Uterus (tissue), 2 donors: Measurements from ENCODE around the gene ATM.
"Not testable (repeated sequence)": the region's sequence is repeated elsewhere in the genome, so short reads cannot be mapped to it uniquely, and the experiment has no call there.

ENCODE experiments used
- POLR2A ChIP-seq, 2 donors: fragments of 450-650 bp; IDR thresholded peaks; one replicate each; pipeline ENCODE4 v1.6.1; 2016; ENCODE audit warnings: antibody characterized with exemption in 2 of 2, mild to moderate bottlenecking in 1 of 2, moderate library complexity in 1 of 2
- TF ChIP-seq, protein P1 (sequence below), 4 experiments: fragments of 200-600 bp in 2 of 4; fragments of 450-650 bp in 2 of 4; sonication (generic) in 2 of 4; IDR thresholded peaks; one replicate each; pipeline ENCODE4 v1.5.1; 2016 to 2019; ENCODE audit warnings: antibody characterized with exemption in 4 of 4, mild to moderate bottlenecking in 2 of 4, moderate library complexity in 1 of 4

DNA sequence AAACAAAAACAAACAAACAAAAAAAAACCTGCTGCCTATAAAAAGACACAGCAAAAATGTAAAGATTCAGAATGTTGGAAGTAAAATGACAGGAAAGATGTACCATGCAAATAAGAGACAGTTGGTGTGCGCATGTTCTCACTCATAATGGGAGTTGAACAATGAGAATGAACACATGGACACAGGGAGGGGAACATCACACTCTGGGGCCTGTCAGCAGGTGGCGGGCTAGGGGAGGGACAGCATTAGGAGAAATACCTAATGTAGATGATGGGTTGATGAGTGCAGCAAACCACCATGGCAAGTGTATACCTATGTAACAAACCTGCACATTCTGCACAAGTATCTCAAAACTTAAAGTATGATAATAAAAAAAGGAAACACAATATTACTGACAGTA lies 194.7 kb downstream of the ATM start:
- TF ChIP-seq, protein P1, sequence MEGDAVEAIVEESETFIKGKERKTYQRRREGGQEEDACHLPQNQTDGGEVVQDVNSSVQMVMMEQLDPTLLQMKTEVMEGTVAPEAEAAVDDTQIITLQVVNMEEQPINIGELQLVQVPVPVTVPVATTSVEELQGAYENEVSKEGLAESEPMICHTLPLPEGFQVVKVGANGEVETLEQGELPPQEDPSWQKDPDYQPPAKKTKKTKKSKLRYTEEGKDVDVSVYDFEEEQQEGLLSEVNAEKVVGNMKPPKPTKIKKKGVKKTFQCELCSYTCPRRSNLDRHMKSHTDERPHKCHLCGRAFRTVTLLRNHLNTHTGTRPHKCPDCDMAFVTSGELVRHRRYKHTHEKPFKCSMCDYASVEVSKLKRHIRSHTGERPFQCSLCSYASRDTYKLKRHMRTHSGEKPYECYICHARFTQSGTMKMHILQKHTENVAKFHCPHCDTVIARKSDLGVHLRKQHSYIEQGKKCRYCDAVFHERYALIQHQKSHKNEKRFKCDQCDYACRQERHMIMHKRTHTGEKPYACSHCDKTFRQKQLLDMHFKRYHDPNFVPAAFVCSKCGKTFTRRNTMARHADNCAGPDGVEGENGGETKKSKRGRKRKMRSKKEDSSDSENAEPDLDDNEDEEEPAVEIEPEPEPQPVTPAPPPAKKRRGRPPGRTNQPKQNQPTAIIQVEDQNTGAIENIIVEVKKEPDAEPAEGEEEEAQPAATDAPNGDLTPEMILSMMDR (IDR thresholded peaks at IDR 0.05) = not testable (repeated sequence)
- TF ChIP-seq POLR2A (IDR thresholded peaks at IDR 0.05) = not testable (repeated sequence)
